ENCODE measurements around the gene GFOD1.

GRCh38 chr6:13466304-13467215, 20.8 kb downstream of the GFOD1 start:
- TF ChIP-seq CTCF (IDR thresholded peaks at IDR 0.05) (no peak), POLR2A (IDR thresholded peaks at IDR 0.05) (no peak)
